ENCODE data around the gene GDF15.

Gene GDF15

GRCh38 chr19:18416778-18417249, 30.9 kb downstream of the GDF15 start (continued):
- no peak for TF ChIP-seq ZNF473 (tag by site-specific recombination; IDR thresholded peaks at IDR 0.05)
- TF ChIP-seq ZSCAN18 (tag by site-specific recombination; IDR thresholded peaks at IDR 0.05), result no peak
- TF ChIP-seq OVOL3 (tag by site-specific recombination; IDR thresholded peaks at IDR 0.05), result no peak; the same call in 1 of the 2 replicates
- TF ChIP-seq ZBTB7A (tag by site-specific recombination; IDR thresholded peaks at IDR 0.05; ENCODE audit: low read depth), result no peak
- TF ChIP-seq ZIC2 (tag by site-specific recombination; IDR thresholded peaks at IDR 0.05), result no peak
- peak; percentile 11; the same call in 1 of the 2 replicates for TF ChIP-seq ZNF423 (tag by site-specific recombination; IDR thresholded peaks at IDR 0.05)
- no peak for TF ChIP-seq RBAK (tag by site-specific recombination; IDR thresholded peaks at IDR 0.05)
- TF ChIP-seq ZNF148 (tag by site-specific recombination; IDR thresholded peaks at IDR 0.05; ENCODE audit: borderline replicate concordance), result no peak
- no peak for TF ChIP-seq ZNF518A (tag by site-specific recombination; conservative IDR thresholded peaks at IDR 0.05; ENCODE audit: low read depth)
- TF ChIP-seq ZNF202 (tag by site-specific recombination; IDR thresholded peaks at IDR 0.05; ENCODE audit: borderline replicate concordance), result no peak
- TF ChIP-seq ZSCAN23 (tag by site-specific recombination; IDR thresholded peaks at IDR 0.05), result no peak; the same call in 1 of the 2 replicates
- no peak for TF ChIP-seq ZNF624 (tag by site-specific recombination; IDR thresholded peaks at IDR 0.05)
- TF ChIP-seq ZNF169 (tag by site-specific recombination; IDR thresholded peaks at IDR 0.05), result no peak
- peak; percentile 13; the same call in 1 of the 2 replicates for TF ChIP-seq HIC1 (tag by site-specific recombination; IDR thresholded peaks at IDR 0.05)
- no peak for TF ChIP-seq ZFP41 (tag by site-specific recombination; IDR thresholded peaks at IDR 0.05; ENCODE audit: borderline replicate concordance)
- TF ChIP-seq ZNF366 (tag by site-specific recombination; conservative IDR thresholded peaks at IDR 0.05), result peak; percentile 82
- no peak for TF ChIP-seq ZNF530 (tag by site-specific recombination; IDR thresholded peaks at IDR 0.05; ENCODE audit: low read depth)
- TF ChIP-seq ZNF157 (tag by site-specific recombination; IDR thresholded peaks at IDR 0.05), result 0 out of 2 replicates have a peak, but pooled peaks have one; percentile 30
- TF ChIP-seq ZNF433 (tag by site-specific recombination; IDR thresholded peaks at IDR 0.05; ENCODE audit: low read depth), result no peak
- TF ChIP-seq ZNF549 (tag by site-specific recombination; IDR thresholded peaks at IDR 0.05), result no peak
- no peak for TF ChIP-seq ZNF785 (tag by site-specific recombination; IDR thresholded peaks at IDR 0.05)
- peak; percentile 76 for TF ChIP-seq ZNF341 (tag by site-specific recombination; IDR thresholded peaks at IDR 0.05; ENCODE audit: low read depth)
- TF ChIP-seq ZNF621 (tag by site-specific recombination; IDR thresholded peaks at IDR 0.05), result no peak
- TF ChIP-seq ZSCAN16 (tag by site-specific recombination; IDR thresholded peaks at IDR 0.05), result peak; percentile 85; the same call in 1 of the 2 replicates
- no peak; the same call in 1 of the 2 replicates for TF ChIP-seq ZBTB11 (tag by site-specific recombination; conservative IDR thresholded peaks at IDR 0.05; ENCODE audit: low read depth)
- no peak for TF ChIP-seq ZNF596 (tag by site-specific recombination; IDR thresholded peaks at IDR 0.05)
